SK-N-SH (cell line): ENCODE results near the gene KRT6B. TPM values are rescaled to one million over a fixed set of nuclear protein-coding genes. Genes with fewer than 3 reads are reported as not detected.

Experiments used
- CTCF ChIA-PET: fragments of 300-600, 350-600 bp; formaldehyde crosslinking; extraction: SDS; loops from one replicate; lab custom pipeline; 2021; lab: Yijun Ruan, JAX
- POLR2A ChIA-PET: fragments of 350-600 bp; sonication (Branson Sonifier 250); formaldehyde crosslinking; extraction: SDS; loops from one replicate; lab custom pipeline; 2020; ENCODE audit warnings: antibody characterized with exemption, inconsistent platforms; lab: Yijun Ruan, JAX
- DNase-seq: peaks from one replicate; pipeline ENCODE4 v3.0.0; 2012
- H2AFZ ChIP-seq: fragments of 200-600 bp; sonication (generic); 2 replicates; pipeline ENCODE4 v1.8.1; 2016; ENCODE audit warnings: antibody characterized with exemption, mild to moderate bottlenecking, low read depth
- H3F3A ChIP-seq: fragments of 200-600 bp; sonication (generic); replicated peaks from 2 replicates; pipeline ENCODE3; 2016; ENCODE audit warnings: antibody characterized with exemption, mild to moderate bottlenecking; ENCODE audit not compliant: insufficient read depth
- H3K27ac ChIP-seq, 2 experiments: fragments of 200-500 bp in 1 of 2; fragments of 200-600 bp in 1 of 2; sonication (Bioruptor generic) in 1 of 2; sonication (generic), shearing (Covaris generic) in 1 of 2; 2 replicates each; pipeline versions ENCODE4 v1.5.1 to v1.6.1; 2014 to 2016; ENCODE audit warnings: low read depth in 2 of 2, inconsistent platforms in 1 of 2, low read length in 1 of 2, mild to moderate bottlenecking in 1 of 2, mixed read lengths in 1 of 2
- H3K27me3 ChIP-seq: fragments of 200-600 bp; sonication (generic), shearing (Covaris generic); 2 replicates; pipeline ENCODE4 v1.6.1; 2016; ENCODE audit warnings: mixed run types; ENCODE audit not compliant: insufficient read depth
- H3K36me3 ChIP-seq, 2 experiments: fragments of 200-500 bp in 1 of 2; fragments of 200-600 bp in 1 of 2; sonication (Bioruptor generic) in 1 of 2; sonication (generic) in 1 of 2; replicated peaks in 1 of 2; 2 replicates each; pipeline versions ENCODE3 to v1.5.1; 2014 to 2016; ENCODE audit warnings: low read length in 1 of 2, mild to moderate bottlenecking in 1 of 2; ENCODE audit not compliant: insufficient read depth in 2 of 2, control insufficient read depth in 1 of 2
- H3K4me1 ChIP-seq, 2 experiments: fragments of 200-500 bp in 1 of 2; fragments of 200-600 bp in 1 of 2; sonication (Bioruptor generic) in 1 of 2; sonication (generic), shearing (Covaris generic) in 1 of 2; 2 replicates each; pipeline versions ENCODE4 v1.5.1 to v1.6.1; 2014 to 2016; ENCODE audit warnings: low read depth in 1 of 2, low read length in 1 of 2, mixed run types in 1 of 2; ENCODE audit not compliant: insufficient read depth in 2 of 2, control insufficient read depth in 1 of 2
- H3K4me2 ChIP-seq: fragments of 200-600 bp; sonication (generic), shearing (Covaris generic); 2 replicates; pipeline ENCODE4 v1.6.1; 2017; ENCODE audit warnings: mixed run types
- H3K4me3 ChIP-seq, 2 experiments: fragments of 200-500 bp in 1 of 2; fragments of 200-600 bp in 1 of 2; sonication (Bioruptor generic) in 1 of 2; sonication (generic), shearing (Covaris generic) in 1 of 2; 2 replicates each; pipeline versions ENCODE4 v1.5.1 to v1.8.1; 2014 to 2016; ENCODE audit warnings: low read depth in 2 of 2, inconsistent platforms in 1 of 2, low read length in 1 of 2, mild to moderate bottlenecking in 1 of 2, mixed read lengths in 1 of 2, moderate library complexity in 1 of 2
- H3K79me2 ChIP-seq: fragments of 200-600 bp; sonication (generic); 2 replicates; pipeline ENCODE4 v1.8.1; 2017; ENCODE audit warnings: mild to moderate bottlenecking; ENCODE audit not compliant: insufficient read depth
- H3K9ac ChIP-seq: fragments of 200-600 bp; sonication (generic); 2 replicates; pipeline ENCODE4 v1.6.1; 2017; ENCODE audit warnings: mixed run types
- H3K9me2 ChIP-seq: fragments of 200-600 bp; sonication (generic); 2 replicates; pipeline ENCODE4 v1.6.1; 2017; ENCODE audit warnings: mixed run types
- H3K9me3 ChIP-seq: fragments of 200-600 bp; sonication (generic); 2 replicates; pipeline ENCODE4 v1.6.1; 2017; ENCODE audit warnings: mixed run types, mild to moderate bottlenecking, moderate library complexity
- H4K20me1 ChIP-seq: fragments of 200-600 bp; sonication (generic); 2 replicates; pipeline ENCODE4 v1.6.1; 2017; ENCODE audit warnings: mild to moderate bottlenecking, mixed run types; ENCODE audit not compliant: insufficient read depth
- CHD2 ChIP-seq: fragments of 150-350 bp; IDR thresholded peaks from 2 replicates; pipeline ENCODE4 v1.6.1; 2018; ENCODE audit warnings: low read length; ENCODE audit not compliant: partially characterized antibody
- EZH2phosphoT487 ChIP-seq: fragments of 200-600 bp; sonication (generic); IDR thresholded peaks from 2 replicates; pipeline ENCODE4 v1.6.1; 2017; ENCODE audit warnings: low read depth, mixed run types, mild to moderate bottlenecking, antibody characterized with exemption, moderate library complexity, borderline replicate concordance
- FOSL2 ChIP-seq: IDR thresholded peaks from 2 replicates; pipeline ENCODE4 v1.4.0; 2012; ENCODE audit warnings: low read depth, mild to moderate bottlenecking, moderate library complexity, borderline replicate concordance
- FOXJ3 ChIP-seq: sonication (generic); formaldehyde crosslinking; IDR thresholded peaks from 2 replicates; pipeline ENCODE4 v1.5.1; 2020; ENCODE audit warnings: mild to moderate bottlenecking, missing genetic modification reagents
- GABPA ChIP-seq: IDR thresholded peaks from 2 replicates; pipeline ENCODE4 v1.4.0; 2012; ENCODE audit warnings: low read depth, mild to moderate bottlenecking
- RAD21 ChIP-seq: IDR thresholded peaks from 2 replicates; pipeline ENCODE4 v1.6.1; 2012; ENCODE audit warnings: mild to moderate bottlenecking, low read length
- SIN3A ChIP-seq: IDR thresholded peaks from 2 replicates; pipeline ENCODE4 v1.6.1; 2012; ENCODE audit warnings: low read depth, mild to moderate bottlenecking, low read length, moderate library complexity, borderline replicate concordance
- SMC3 ChIP-seq: IDR thresholded peaks from 2 replicates; pipeline ENCODE4 v1.6.1; 2012; ENCODE audit warnings: low read depth, low read length, improper control_type of control experiment
- TAF1 ChIP-seq: IDR thresholded peaks from 2 replicates; pipeline ENCODE4 v1.6.1; 2012; ENCODE audit warnings: low read depth, mild to moderate bottlenecking, low read length, moderate library complexity, borderline replicate concordance
- TEAD4 ChIP-seq: IDR thresholded peaks from 2 replicates; pipeline ENCODE4 v1.4.0; 2012; ENCODE audit warnings: mild to moderate bottlenecking, borderline replicate concordance; ENCODE audit not compliant: insufficient read depth
- USF1 ChIP-seq: IDR thresholded peaks from 2 replicates; pipeline ENCODE4 v1.4.0; 2012; ENCODE audit warnings: low read depth, borderline replicate concordance
- WGBS: methylation state at CpG from one replicate; pipeline ENCODE4 v1.1.6; 2017; ENCODE audit warnings: low lambda C conversion rate; 5-methylcytosine and 5-hydroxymethylcytosine counted together
- polyA plus RNA-seq, 3 experiments: library from polyadenylated mRNA; depleted of rRNA; stranded (reverse); fragments of >200 nt; gene quantifications; 2 replicates each; pipeline ENCODE4 v1.2.3, GENCODE V29; 2012
- TF ChIP-seq, protein P1 (sequence below): IDR thresholded peaks from 2 replicates; pipeline ENCODE4 v1.4.0; 2012; ENCODE audit warnings: low read depth, borderline replicate concordance
- TF ChIP-seq, protein P2 (sequence below): IDR thresholded peaks from 2 replicates; pipeline ENCODE4 v1.6.1; 2012; ENCODE audit warnings: mild to moderate bottlenecking, low read depth, low read length, moderate library complexity

Gene KRT6B
- polyA plus RNA-seq, 1 of the 3 experiments (the other 2 are of a cell fraction), result not detected

DNA sequence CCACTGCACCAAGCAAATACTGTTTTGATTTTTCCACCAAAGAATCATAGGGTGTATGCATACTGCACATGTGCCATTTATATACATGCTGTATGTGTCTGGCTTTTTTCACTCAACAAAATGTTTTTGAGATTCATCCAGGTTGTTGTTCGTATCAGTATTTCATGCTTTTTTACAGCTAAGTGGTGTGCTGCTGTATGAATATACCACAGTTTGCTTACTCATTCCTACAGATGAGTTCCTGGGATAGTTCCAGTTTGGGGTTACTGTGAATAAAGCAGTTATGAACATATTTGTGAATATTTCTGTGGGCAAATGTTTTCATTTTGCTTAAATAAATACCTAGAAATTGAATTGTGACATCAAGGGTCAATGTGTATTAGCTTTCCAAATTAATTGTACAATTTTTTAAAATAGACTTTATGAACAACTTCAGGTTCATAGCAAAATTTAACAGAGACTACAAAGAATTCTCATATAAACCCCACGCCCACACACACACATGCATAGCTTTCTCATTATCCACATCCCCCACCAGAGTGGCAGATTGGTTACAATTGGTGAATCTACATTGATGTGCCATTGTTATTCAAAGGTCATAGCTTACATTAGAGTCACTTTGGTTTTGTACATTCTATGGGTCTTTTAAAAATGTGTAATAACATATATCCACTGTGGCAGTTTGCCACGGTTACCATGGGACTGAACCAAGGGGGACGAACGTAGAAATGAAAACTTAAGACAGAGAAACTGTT lies 48.0 kb upstream of the KRT6B start:
- no peak overlapping the region for H2AFZ ChIP-seq
- no peak overlapping the region for H3K9ac ChIP-seq
- no peaks in the 10 kb centered on the region; a peak in 1 of 4 replicates for H3K4me1 ChIP-seq
- no peaks in the 10 kb centered on the region for H3K36me3 ChIP-seq
- TF ChIP-seq USF1, result no peak
- TF ChIP-seq, protein P1, sequence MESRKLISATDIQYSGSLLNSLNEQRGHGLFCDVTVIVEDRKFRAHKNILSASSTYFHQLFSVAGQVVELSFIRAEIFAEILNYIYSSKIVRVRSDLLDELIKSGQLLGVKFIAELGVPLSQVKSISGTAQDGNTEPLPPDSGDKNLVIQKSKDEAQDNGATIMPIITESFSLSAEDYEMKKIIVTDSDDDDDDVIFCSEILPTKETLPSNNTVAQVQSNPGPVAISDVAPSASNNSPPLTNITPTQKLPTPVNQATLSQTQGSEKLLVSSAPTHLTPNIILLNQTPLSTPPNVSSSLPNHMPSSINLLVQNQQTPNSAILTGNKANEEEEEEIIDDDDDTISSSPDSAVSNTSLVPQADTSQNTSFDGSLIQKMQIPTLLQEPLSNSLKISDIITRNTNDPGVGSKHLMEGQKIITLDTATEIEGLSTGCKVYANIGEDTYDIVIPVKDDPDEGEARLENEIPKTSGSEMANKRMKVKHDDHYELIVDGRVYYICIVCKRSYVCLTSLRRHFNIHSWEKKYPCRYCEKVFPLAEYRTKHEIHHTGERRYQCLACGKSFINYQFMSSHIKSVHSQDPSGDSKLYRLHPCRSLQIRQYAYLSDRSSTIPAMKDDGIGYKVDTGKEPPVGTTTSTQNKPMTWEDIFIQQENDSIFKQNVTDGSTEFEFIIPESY, result no peak
- no peak for TF ChIP-seq GABPA
- no peak for TF ChIP-seq FOXJ3 (CRISPR knock-in tag)
- TF ChIP-seq SMC3, result no peak
- no peak for TF ChIP-seq TEAD4
- no peak for TF ChIP-seq CHD2
- no peak for TF ChIP-seq EZH2phosphoT487
- TF ChIP-seq SIN3A, result no peak
- no peak for TF ChIP-seq RAD21
- no peak for TF ChIP-seq TAF1
- TF ChIP-seq, protein P2, sequence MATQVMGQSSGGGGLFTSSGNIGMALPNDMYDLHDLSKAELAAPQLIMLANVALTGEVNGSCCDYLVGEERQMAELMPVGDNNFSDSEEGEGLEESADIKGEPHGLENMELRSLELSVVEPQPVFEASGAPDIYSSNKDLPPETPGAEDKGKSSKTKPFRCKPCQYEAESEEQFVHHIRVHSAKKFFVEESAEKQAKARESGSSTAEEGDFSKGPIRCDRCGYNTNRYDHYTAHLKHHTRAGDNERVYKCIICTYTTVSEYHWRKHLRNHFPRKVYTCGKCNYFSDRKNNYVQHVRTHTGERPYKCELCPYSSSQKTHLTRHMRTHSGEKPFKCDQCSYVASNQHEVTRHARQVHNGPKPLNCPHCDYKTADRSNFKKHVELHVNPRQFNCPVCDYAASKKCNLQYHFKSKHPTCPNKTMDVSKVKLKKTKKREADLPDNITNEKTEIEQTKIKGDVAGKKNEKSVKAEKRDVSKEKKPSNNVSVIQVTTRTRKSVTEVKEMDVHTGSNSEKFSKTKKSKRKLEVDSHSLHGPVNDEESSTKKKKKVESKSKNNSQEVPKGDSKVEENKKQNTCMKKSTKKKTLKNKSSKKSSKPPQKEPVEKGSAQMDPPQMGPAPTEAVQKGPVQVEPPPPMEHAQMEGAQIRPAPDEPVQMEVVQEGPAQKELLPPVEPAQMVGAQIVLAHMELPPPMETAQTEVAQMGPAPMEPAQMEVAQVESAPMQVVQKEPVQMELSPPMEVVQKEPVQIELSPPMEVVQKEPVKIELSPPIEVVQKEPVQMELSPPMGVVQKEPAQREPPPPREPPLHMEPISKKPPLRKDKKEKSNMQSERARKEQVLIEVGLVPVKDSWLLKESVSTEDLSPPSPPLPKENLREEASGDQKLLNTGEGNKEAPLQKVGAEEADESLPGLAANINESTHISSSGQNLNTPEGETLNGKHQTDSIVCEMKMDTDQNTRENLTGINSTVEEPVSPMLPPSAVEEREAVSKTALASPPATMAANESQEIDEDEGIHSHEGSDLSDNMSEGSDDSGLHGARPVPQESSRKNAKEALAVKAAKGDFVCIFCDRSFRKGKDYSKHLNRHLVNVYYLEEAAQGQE, result no peak
- TF ChIP-seq FOSL2, result no peak
- peaks cover 16% of the 10 kb centered on the region; the same call in 1 of the 2 replicates for H3K27me3 ChIP-seq
- H3K79me2 ChIP-seq, result no peaks in the 10 kb centered on the region
- no peak overlapping the region for H3K27ac ChIP-seq
- no peaks in the 10 kb centered on the region for H3K9me3 ChIP-seq
- POLR2A ChIA-PET, result no interaction called here
- CTCF ChIA-PET, result interaction anchor here (0.9 to 2.0 kb wide), 5 partner anchors 22 to 380 kb away, joined by 3 to 5 read pairs (median 3); no protein-coding TSS in a partner anchor
- H3K4me3 ChIP-seq, result no peak overlapping the region
- DNase-seq, result no peak
- no peaks in the 10 kb centered on the region for H4K20me1 ChIP-seq
- no peaks in the 10 kb centered on the region for H3K9me2 ChIP-seq
- H3K4me2 ChIP-seq, result no peak overlapping the region
- H3F3A ChIP-seq, result no peaks in the 10 kb centered on the region
- 23% methylated on average over 5 of the region's 5 CpGs for WGBS
